Chondrocyte (in vitro differentiated cells): Measurements from ENCODE around the gene KDR. TPM values are rescaled to one million over a fixed set of nuclear protein-coding genes. Genes with fewer than 3 reads are reported as not detected.

Experiments
- DNase-seq: peaks from one replicate; pipeline ENCODE4 v3.0.0; 2021; ENCODE audit warnings: mixed read lengths, low spot score
- H3K27ac Mint-ChIP-seq: one replicate; pipeline ENCODE4 v1.8.0; 2021; ENCODE audit warnings: mild to moderate bottlenecking, moderate library complexity, mixed read lengths; ENCODE audit not compliant: unreplicated experiment
- H3K27me3 Mint-ChIP-seq: 2 replicates; pipeline ENCODE4 v1.8.0; 2021; ENCODE audit warnings: low read depth, mixed read lengths
- H3K36me3 Mint-ChIP-seq: 2 replicates; pipeline ENCODE4 v1.8.0; 2021; ENCODE audit warnings: low read depth, mixed read lengths
- H3K4me1 Mint-ChIP-seq: 2 replicates; pipeline ENCODE4 v1.8.0; 2021; ENCODE audit warnings: low read depth, mild to moderate bottlenecking, mixed read lengths
- H3K4me3 Mint-ChIP-seq: one replicate; pipeline ENCODE4 v1.8.0; 2021; ENCODE audit warnings: mild to moderate bottlenecking, moderate library complexity, mixed read lengths; ENCODE audit not compliant: unreplicated experiment
- H3K9me3 Mint-ChIP-seq: 2 replicates; pipeline ENCODE4 v1.8.0; 2021; ENCODE audit warnings: low read depth, mixed read lengths
- CTCF ChIP-seq: fragments of 200-600 bp; sonication (generic); IDR thresholded peaks from 2 replicates; pipeline ENCODE4 v1.5.0; 2021; ENCODE audit warnings: antibody characterized with exemption, mild to moderate bottlenecking, moderate library complexity
- total RNA-seq: library from RNA; stranded (reverse); gene quantifications from 3 replicates; pipeline ENCODE4 v1.2.1, GENCODE V29; 2021

The KDR gene
- total RNA-seq, 1 donor from 2014 or later = 0.77 TPM

- no peaks in the 10 kb centered on the region for H3K9me3 Mint-ChIP-seq
- H3K27me3 Mint-ChIP-seq = peaks cover 49% of the 10 kb centered on the region
- peak overlapping the region; percentile 83 for H3K4me3 Mint-ChIP-seq
- DNase-seq = no peak
- TF ChIP-seq CTCF = no peak
- peaks cover 25% of the 10 kb centered on the region for H3K4me1 Mint-ChIP-seq
- no peak overlapping the region for H3K27ac Mint-ChIP-seq
- peaks cover 4% of the 10 kb centered on the region for H3K36me3 Mint-ChIP-seq
Observed at GRCh38 chr4:55124322-55125076, 896 bp downstream of the KDR start.

- no peak for DNase-seq
- TF ChIP-seq CTCF = no peak
- H3K4me1 Mint-ChIP-seq = peaks cover 25% of the 10 kb centered on the region
- H3K27me3 Mint-ChIP-seq = peaks cover 49% of the 10 kb centered on the region
- H3K36me3 Mint-ChIP-seq = peaks cover 4% of the 10 kb centered on the region
- no peak overlapping the region for H3K27ac Mint-ChIP-seq
- no peaks in the 10 kb centered on the region for H3K9me3 Mint-ChIP-seq
- H3K4me3 Mint-ChIP-seq = no peak overlapping the region
Observed at GRCh38 chr4:55123791-55124190, 1.6 kb downstream of the KDR start.

- peaks cover 25% of the 10 kb centered on the region for H3K4me1 Mint-ChIP-seq
- H3K27ac Mint-ChIP-seq = no peak overlapping the region
- DNase-seq = no peak
- H3K36me3 Mint-ChIP-seq = peaks cover 1% of the 10 kb centered on the region
- peaks cover 48% of the 10 kb centered on the region for H3K27me3 Mint-ChIP-seq
- no peak overlapping the region for H3K4me3 Mint-ChIP-seq
- no peaks in the 10 kb centered on the region for H3K9me3 Mint-ChIP-seq
- TF ChIP-seq CTCF = no peak
Observed at GRCh38 chr4:55122235-55122634, 3.2 kb downstream of the KDR start.

GRCh38 chr4:55121246-55121645, 4.1 kb downstream of the KDR start:
- no peak for DNase-seq
- TF ChIP-seq CTCF = no peak
- Mint-ChIP-seq H3K4me3 (no peak overlapping the region), H3K4me1 (peaks cover 21% of the 10 kb centered on the region), H3K36me3 (peaks cover 1% of the 10 kb centered on the region), H3K9me3 (no peaks in the 10 kb centered on the region), H3K27ac (no peak overlapping the region), H3K27me3 (peaks cover 46% of the 10 kb centered on the region)

GRCh38 chr4:55118397-55118796, 7.0 kb downstream of the KDR start:
- no peaks in the 10 kb centered on the region for H3K4me1 Mint-ChIP-seq
- no peak for DNase-seq
- H3K27ac Mint-ChIP-seq = no peak overlapping the region
- H3K9me3 Mint-ChIP-seq = no peaks in the 10 kb centered on the region
- H3K4me3 Mint-ChIP-seq = no peak overlapping the region
- TF ChIP-seq CTCF = no peak
- H3K36me3 Mint-ChIP-seq = peaks cover 1% of the 10 kb centered on the region
- H3K27me3 Mint-ChIP-seq = peaks cover 23% of the 10 kb centered on the region
